ENCODE measurements around the gene AURKAIP1.

Gene AURKAIP1

GRCh38 chr1:1422465-1423244, 47.6 kb upstream of the AURKAIP1 start:
- H3K27ac ChIP-seq (ENCODE audit: low read length): no peak overlapping the region
- no peak overlapping the region for H3K4me3 ChIP-seq (ENCODE audit: low read length)
- no peaks in the 10 kb centered on the region for H3K79me2 ChIP-seq (ENCODE audit: low read length)
- no peak overlapping the region for H3K9ac ChIP-seq (ENCODE audit: low read length)
- no peaks in the 10 kb centered on the region for H3K9me3 ChIP-seq (replicated peaks; ENCODE audit: insufficient read depth, low read length)
- H3K4me1 ChIP-seq (ENCODE audit: low read length): peaks cover 7% of the 10 kb centered on the region
- no peaks in the 10 kb centered on the region for H3K36me3 ChIP-seq (replicated peaks; ENCODE audit: insufficient read depth, low read length)
- no peak overlapping the region for H2AFZ ChIP-seq (ENCODE audit: low read length)
- H3K4me2 ChIP-seq (ENCODE audit: low read depth, low read length): no peak overlapping the region
- no peak for DNase-seq
- TF ChIP-seq EZH2phosphoT487 (IDR thresholded peaks at IDR 0.05; ENCODE audit: low read length) (no peak), EZH2 (optimal IDR thresholded peaks at IDR 0.05; ENCODE audit: low read depth, low read length) (no peak), CTCF (IDR thresholded peaks at IDR 0.05; ENCODE audit: low read length) (no peak)
- no peaks in the 10 kb centered on the region for H4K20me1 ChIP-seq (ENCODE audit: insufficient read depth, low read length)
- H3K9me2 ChIP-seq (replicated peaks; ENCODE audit: insufficient read depth, low read length): no peaks in the 10 kb centered on the region
- H3F3A ChIP-seq (ENCODE audit: insufficient read depth, low read length): no peaks in the 10 kb centered on the region
- peaks cover 22% of the 10 kb centered on the region for H3K27me3 ChIP-seq (replicated peaks; ENCODE audit: insufficient read depth, low read length)

GRCh38 chr1:1421907-1422464, 47.0 kb upstream of the AURKAIP1 start:
- no peak overlapping the region for H3K4me3 ChIP-seq (ENCODE audit: low read length)
- no peak overlapping the region for H3K4me2 ChIP-seq (ENCODE audit: low read depth, low read length)

GRCh38 chr1:1421147-1421906, 46.3 kb upstream of the AURKAIP1 start, which contains the start of gene ANKRD65:
Gene ANKRD65 (minus strand): TSS chr1:1421276. CDS start chr1:1421005, 271 bp downstream.
- Histone ChIP-seq H3K27me3 (replicated peaks; ENCODE audit: insufficient read depth, low read length) (peaks cover 19% of the 10 kb centered on the region), H3K36me3 (replicated peaks; ENCODE audit: insufficient read depth, low read length) (no peaks in the 10 kb centered on the region), H4K20me1 (ENCODE audit: insufficient read depth, low read length) (no peaks in the 10 kb centered on the region), H3K9me3 (replicated peaks; ENCODE audit: insufficient read depth, low read length) (no peaks in the 10 kb centered on the region), H3K27ac (ENCODE audit: low read length) (no peak within 1 kb of the TSS), H3K4me2 (ENCODE audit: low read depth, low read length) (no peak within 1 kb of the TSS), H3K9ac (ENCODE audit: low read length) (no peak within 1 kb of the TSS), H3K4me3 (ENCODE audit: low read length) (no peak within 1 kb of the TSS), H3K79me2 (ENCODE audit: low read length) (no peaks in the 10 kb centered on the region), H2AFZ (ENCODE audit: low read length) (no peak within 1 kb of the TSS), H3F3A (ENCODE audit: insufficient read depth, low read length) (no peaks in the 10 kb centered on the region), H3K4me1 (ENCODE audit: low read length) (peaks cover 8% of the 10 kb centered on the region), H3K9me2 (replicated peaks; ENCODE audit: insufficient read depth, low read length) (no peaks in the 10 kb centered on the region)
- no peak for DNase-seq
- TF ChIP-seq CTCF (IDR thresholded peaks at IDR 0.05; ENCODE audit: low read length) (no peak), EZH2 (optimal IDR thresholded peaks at IDR 0.05; ENCODE audit: low read depth, low read length) (no peak), EZH2phosphoT487 (IDR thresholded peaks at IDR 0.05; ENCODE audit: low read length) (no peak)

More at GRCh38 chr1:1421907-1422464, 47.0 kb upstream of the AURKAIP1 start:
- Histone ChIP-seq H3K27ac (ENCODE audit: low read length) (no peak overlapping the region), H3K27me3 (replicated peaks; ENCODE audit: insufficient read depth, low read length) (peaks cover 22% of the 10 kb centered on the region), H3F3A (ENCODE audit: insufficient read depth, low read length) (no peaks in the 10 kb centered on the region), H3K4me1 (ENCODE audit: low read length) (peaks cover 8% of the 10 kb centered on the region), H3K9me3 (replicated peaks; ENCODE audit: insufficient read depth, low read length) (no peaks in the 10 kb centered on the region), H3K36me3 (replicated peaks; ENCODE audit: insufficient read depth, low read length) (no peaks in the 10 kb centered on the region), H3K79me2 (ENCODE audit: low read length) (no peaks in the 10 kb centered on the region), H2AFZ (ENCODE audit: low read length) (no peak overlapping the region), H3K9ac (ENCODE audit: low read length) (no peak overlapping the region), H4K20me1 (ENCODE audit: insufficient read depth, low read length) (no peaks in the 10 kb centered on the region), H3K9me2 (replicated peaks; ENCODE audit: insufficient read depth, low read length) (no peaks in the 10 kb centered on the region)
- no peak for DNase-seq
- no peak for TF ChIP-seq CTCF (IDR thresholded peaks at IDR 0.05; ENCODE audit: low read length)
- no peak for TF ChIP-seq EZH2phosphoT487 (IDR thresholded peaks at IDR 0.05; ENCODE audit: low read length)
- no peak for TF ChIP-seq EZH2 (optimal IDR thresholded peaks at IDR 0.05; ENCODE audit: low read depth, low read length)
